Measurements from ENCODE around the gene OR1K1.

OR1K1 gene, protein sequence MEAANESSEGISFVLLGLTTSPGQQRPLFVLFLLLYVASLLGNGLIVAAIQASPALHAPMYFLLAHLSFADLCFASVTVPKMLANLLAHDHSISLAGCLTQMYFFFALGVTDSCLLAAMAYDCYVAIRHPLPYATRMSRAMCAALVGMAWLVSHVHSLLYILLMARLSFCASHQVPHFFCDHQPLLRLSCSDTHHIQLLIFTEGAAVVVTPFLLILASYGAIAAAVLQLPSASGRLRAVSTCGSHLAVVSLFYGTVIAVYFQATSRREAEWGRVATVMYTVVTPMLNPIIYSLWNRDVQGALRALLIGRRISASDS

DNA sequence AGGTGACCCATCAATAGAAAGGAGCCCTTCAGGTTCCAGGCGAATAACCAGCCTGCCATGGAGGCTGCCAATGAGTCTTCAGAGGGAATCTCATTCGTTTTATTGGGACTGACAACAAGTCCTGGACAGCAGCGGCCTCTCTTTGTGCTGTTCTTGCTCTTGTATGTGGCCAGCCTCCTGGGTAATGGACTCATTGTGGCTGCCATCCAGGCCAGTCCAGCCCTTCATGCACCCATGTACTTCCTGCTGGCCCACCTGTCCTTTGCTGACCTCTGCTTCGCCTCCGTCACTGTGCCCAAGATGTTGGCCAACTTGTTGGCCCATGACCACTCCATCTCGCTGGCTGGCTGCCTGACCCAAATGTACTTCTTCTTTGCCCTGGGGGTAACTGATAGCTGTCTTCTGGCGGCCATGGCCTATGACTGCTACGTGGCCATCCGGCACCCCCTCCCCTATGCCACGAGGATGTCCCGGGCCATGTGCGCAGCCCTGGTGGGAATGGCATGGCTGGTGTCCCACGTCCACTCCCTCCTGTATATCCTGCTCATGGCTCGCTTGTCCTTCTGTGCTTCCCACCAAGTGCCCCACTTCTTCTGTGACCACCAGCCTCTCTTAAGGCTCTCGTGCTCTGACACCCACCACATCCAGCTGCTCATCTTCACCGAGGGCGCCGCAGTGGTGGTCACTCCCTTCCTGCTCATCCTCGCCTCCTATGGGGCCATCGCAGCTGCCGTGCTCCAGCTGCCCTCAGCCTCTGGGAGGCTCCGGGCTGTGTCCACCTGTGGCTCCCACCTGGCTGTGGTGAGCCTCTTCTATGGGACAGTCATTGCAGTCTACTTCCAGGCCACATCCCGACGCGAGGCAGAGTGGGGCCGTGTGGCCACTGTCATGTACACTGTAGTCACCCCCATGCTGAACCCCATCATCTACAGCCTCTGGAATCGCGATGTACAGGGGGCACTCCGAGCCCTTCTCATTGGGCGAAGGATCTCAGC, at the start of gene OR1K1:
TSS of gene OR1K1 (plus strand) at position 58 of the 995 bp plus-strand sequence. CDS start at position 58, 0 bp downstream.
- no peak for DNase-seq (ENCODE audit: low read depth)
- in situ Hi-C loops (cut with HindIII; ENCODE audit: low sequenced_read_pairs), result no loop called here
- TF ChIP-seq, protein P1, sequence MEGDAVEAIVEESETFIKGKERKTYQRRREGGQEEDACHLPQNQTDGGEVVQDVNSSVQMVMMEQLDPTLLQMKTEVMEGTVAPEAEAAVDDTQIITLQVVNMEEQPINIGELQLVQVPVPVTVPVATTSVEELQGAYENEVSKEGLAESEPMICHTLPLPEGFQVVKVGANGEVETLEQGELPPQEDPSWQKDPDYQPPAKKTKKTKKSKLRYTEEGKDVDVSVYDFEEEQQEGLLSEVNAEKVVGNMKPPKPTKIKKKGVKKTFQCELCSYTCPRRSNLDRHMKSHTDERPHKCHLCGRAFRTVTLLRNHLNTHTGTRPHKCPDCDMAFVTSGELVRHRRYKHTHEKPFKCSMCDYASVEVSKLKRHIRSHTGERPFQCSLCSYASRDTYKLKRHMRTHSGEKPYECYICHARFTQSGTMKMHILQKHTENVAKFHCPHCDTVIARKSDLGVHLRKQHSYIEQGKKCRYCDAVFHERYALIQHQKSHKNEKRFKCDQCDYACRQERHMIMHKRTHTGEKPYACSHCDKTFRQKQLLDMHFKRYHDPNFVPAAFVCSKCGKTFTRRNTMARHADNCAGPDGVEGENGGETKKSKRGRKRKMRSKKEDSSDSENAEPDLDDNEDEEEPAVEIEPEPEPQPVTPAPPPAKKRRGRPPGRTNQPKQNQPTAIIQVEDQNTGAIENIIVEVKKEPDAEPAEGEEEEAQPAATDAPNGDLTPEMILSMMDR (IDR thresholded peaks at IDR 0.05; ENCODE audit: low read depth, low read length, missing control alignments), result no peak
- no peak within 1 kb of the TSS for H3K4me3 ChIP-seq (ENCODE audit: low read depth, low read length)

DNA sequence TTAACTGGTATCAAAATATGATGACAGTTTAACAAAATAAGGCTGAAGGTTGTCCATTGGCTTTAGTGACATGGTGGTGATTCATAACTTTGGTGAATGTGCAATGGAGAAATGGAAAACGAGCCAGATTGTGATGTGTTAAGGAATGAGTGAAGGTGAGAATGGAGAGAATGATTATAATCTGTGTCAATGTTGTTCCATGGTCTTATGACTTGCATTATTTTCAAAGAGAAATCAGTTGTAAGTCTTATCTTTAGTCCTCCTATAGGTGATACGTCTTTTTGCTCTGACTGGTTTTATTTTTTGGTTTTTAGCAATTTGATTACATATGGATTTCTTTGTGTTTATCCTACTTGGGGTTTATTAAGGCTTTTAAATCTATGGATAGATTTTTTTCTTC, 45.1 kb upstream of the OR1K1 start:
- in situ Hi-C loops (cut with HindIII; ENCODE audit: low sequenced_read_pairs), result loop anchor here (25.0 kb wide), 1 partner anchor 268 kb away; the partner anchor contains the start of gene OR1J1
- H3K4me3 ChIP-seq (ENCODE audit: low read depth, low read length), result no peak overlapping the region
- no peak for DNase-seq (ENCODE audit: low read depth)
- TF ChIP-seq, protein P1 (IDR thresholded peaks at IDR 0.05; ENCODE audit: low read depth, low read length, missing control alignments), result no peak

DNA sequence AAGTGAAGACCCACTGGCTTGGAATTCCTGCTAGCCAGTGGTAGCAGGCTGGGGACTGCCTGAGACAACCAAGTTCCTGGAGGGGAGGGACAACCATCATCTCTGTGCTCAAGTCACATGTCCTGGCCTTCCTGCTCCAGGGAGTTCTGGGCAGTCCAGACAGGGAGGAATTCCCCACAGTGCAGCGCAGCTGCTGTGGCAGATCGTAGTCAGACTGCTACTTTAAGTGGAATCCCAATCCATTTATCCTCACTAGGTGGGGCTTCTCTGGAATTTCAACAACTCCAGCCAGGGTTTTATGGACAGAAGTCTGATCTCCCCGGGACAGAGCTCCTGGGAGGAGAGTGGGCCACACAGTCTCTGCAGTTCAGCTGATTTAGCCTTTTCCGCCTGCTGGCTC, 32.1 kb upstream of the OR1K1 start:
- TF ChIP-seq, protein P1 (IDR thresholded peaks at IDR 0.05; ENCODE audit: low read depth, low read length, missing control alignments), result no peak
- no peak for DNase-seq (ENCODE audit: low read depth)
- in situ Hi-C loops (cut with HindIII; ENCODE audit: low sequenced_read_pairs), result loop anchor here (25.0 kb wide), 1 partner anchor 281 kb away; the partner anchor contains the start of gene OR1J1
- H3K4me3 ChIP-seq (ENCODE audit: low read depth, low read length), result no peak overlapping the region

DNA sequence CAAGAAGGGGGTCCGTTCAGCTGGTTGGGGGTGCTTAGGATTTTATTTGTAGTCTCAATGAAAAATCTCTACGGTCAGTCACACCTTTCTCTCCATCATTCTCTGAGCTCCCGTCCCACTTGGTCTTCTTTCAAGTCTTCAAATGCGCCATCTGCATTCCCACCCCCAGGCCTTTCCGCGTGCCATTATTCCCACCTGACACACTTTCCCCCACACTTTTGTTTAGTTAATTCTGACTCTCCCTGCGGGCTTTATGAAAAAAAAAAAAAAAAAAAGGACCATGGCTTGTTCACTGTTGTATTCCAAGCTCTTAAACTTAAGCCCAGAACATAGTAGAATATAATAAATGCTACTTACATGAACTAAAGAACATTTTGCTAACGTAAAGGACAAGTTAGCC, 22.9 kb upstream of the OR1K1 start:
- no peak overlapping the region for H3K4me3 ChIP-seq (ENCODE audit: low read depth, low read length)
- in situ Hi-C loops (cut with HindIII; ENCODE audit: low sequenced_read_pairs), result no loop called here
- TF ChIP-seq, protein P1 (IDR thresholded peaks at IDR 0.05; ENCODE audit: low read depth, low read length, missing control alignments), result no peak
- DNase-seq (ENCODE audit: low read depth), result no peak

DNA sequence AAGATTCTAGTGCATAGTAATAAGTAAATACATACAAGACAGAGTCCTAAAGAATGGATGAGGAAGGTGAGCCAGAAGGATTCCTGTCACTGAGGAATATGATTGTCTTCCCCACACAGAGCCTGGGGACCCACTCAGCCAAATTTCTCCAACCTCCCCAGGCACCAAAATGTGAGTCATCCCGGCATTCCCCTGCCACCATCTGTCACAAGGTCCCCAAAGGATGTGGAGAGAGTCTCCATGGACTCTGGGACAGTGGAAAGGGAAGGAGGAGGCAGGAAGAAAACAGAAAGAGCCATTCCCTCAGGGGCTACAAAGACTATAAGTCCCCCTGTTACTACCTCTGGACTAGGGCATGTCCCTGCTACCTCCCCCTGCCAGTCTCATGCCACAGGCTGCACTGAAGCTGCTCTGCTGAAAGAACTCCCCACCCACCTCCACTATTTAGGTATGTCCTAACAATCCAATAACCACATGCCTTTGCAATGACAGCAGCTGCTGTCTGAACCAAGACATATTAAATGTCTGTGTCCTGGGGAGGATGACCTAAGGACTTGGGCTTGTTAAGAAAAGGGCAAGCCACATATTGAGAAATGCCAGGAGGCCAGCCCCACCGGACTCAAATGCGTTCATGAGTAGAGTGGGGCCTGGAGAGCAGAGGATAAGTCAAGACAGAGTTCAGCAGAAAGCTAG, 21.8 kb upstream of the OR1K1 start:
- in situ Hi-C loops (cut with HindIII; ENCODE audit: low sequenced_read_pairs), result no loop called here
- TF ChIP-seq, protein P1 (IDR thresholded peaks at IDR 0.05; ENCODE audit: low read depth, low read length, missing control alignments), result no peak
- no peak overlapping the region for H3K4me3 ChIP-seq (ENCODE audit: low read depth, low read length)
- no peak for DNase-seq (ENCODE audit: low read depth)

DNA sequence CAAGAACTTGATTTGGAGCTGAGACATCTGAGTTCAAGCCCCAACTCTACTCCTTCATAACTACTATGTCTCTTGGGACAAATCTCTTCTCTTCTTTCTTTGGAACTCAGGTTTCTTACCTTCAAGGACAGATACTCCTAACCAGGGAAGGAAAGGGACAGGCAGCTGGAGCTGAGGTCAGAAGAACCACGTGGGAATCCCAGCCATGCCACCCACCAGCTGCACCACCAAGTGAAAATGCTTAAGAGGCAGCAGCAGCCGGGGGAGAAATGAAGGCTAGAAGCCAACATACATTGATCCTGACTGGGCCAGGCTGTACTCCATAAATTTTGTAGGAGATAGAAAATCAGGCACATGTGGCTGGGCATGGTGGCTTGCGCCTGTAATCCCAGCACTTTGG, 20.7 kb upstream of the OR1K1 start:
- DNase-seq (ENCODE audit: low read depth), result no peak
- H3K4me3 ChIP-seq (ENCODE audit: low read depth, low read length), result no peak overlapping the region
- in situ Hi-C loops (cut with HindIII; ENCODE audit: low sequenced_read_pairs), result no loop called here
- TF ChIP-seq, protein P1 (IDR thresholded peaks at IDR 0.05; ENCODE audit: low read depth, low read length, missing control alignments), result no peak
